SKM-1 treated with dmso at 0.1 percent for 144 hours (cell line): Measurements from ENCODE around the gene MPC1L.

ENCODE experiments used
- DNase-seq: peaks from one replicate; lab custom pipeline; 2025; ENCODE audit not compliant: unreplicated experiment; lab: John Stamatoyannopoulos, UW

MPC1L gene

GRCh38 chrX:40625294-40625693 lies 2.1 kb downstream of the MPC1L start:
- DNase-seq: no peak

- no peak for DNase-seq
Measured at GRCh38 chrX:40628506-40628905, 5.3 kb downstream of the MPC1L start.

- DNase-seq: no peak
Measured at GRCh38 chrX:40632199-40632598, 9.0 kb downstream of the MPC1L start.

- DNase-seq: no peak
Measured at GRCh38 chrX:40637687-40638086, 14.5 kb downstream of the MPC1L start.

GRCh38 chrX:40644176-40644575 lies 20.9 kb downstream of the MPC1L start:
- peak; percentile 87 for DNase-seq

- DNase-seq: peak; percentile 71
Measured at GRCh38 chrX:40644821-40645358, 21.7 kb downstream of the MPC1L start.

- DNase-seq: no peak
Measured at GRCh38 chrX:40646489-40647306, 23.5 kb downstream of the MPC1L start.

GRCh38 chrX:40647307-40648197 lies 24.3 kb downstream of the MPC1L start, which contains the start of gene CXorf38:
CXorf38 (minus strand) TSS chrX:40647561; CDS start chrX:40647520, 41 bp downstream.
- DNase-seq: peak; percentile 62

- peak; percentile 25 for DNase-seq
Measured at GRCh38 chrX:40651620-40652223, 28.5 kb downstream of the MPC1L start.

- no peak for DNase-seq
Measured at GRCh38 chrX:40652664-40653063, 29.4 kb downstream of the MPC1L start.

- no peak for DNase-seq
Measured at GRCh38 chrX:40653535-40653934, 30.3 kb downstream of the MPC1L start.

- DNase-seq: no peak
Measured at GRCh38 chrX:40660381-40660780, 37.2 kb downstream of the MPC1L start.

GRCh38 chrX:40661489-40661888 lies 38.3 kb downstream of the MPC1L start:
- DNase-seq: no peak

- no peak for DNase-seq
Measured at GRCh38 chrX:40663078-40663740, 40.0 kb downstream of the MPC1L start.

- no peak for DNase-seq
Measured at GRCh38 chrX:40663880-40664630, 40.8 kb downstream of the MPC1L start.

- no peak for DNase-seq
Measured at GRCh38 chrX:40671126-40671525, 47.9 kb downstream of the MPC1L start.
